HG02981 (cell line): ENCODE results near the gene CRPPA.
"Not testable (repeated sequence)": the region's sequence is repeated elsewhere in the genome, so short reads cannot be mapped to it uniquely, and the experiment has no call there.

Experiments used
- ATAC-seq: cut with Tn5 transposase; IDR thresholded peaks from one replicate; pipeline ENCODE4 v1.9.1; 2021; ENCODE audit warnings: mild to moderate bottlenecking, moderate library complexity; ENCODE audit not compliant: unreplicated experiment

The CRPPA gene

GRCh38 chr7:16421333-16422102 lies at the start of gene CRPPA:
Gene CRPPA (minus strand): TSS chr7:16421538. CDS start chr7:16421322, 216 bp downstream.
- ATAC-seq = peak; percentile 32

GRCh38 chr7:16465469-16466361 lies 44.4 kb upstream of the CRPPA start, which contains the start of gene SOSTDC1:
Gene SOSTDC1 (minus strand): TSS chr7:16465738. CDS start chr7:16465668, 70 bp downstream.
- ATAC-seq = no peak

GRCh38 chr7:16463949-16464715 lies 42.8 kb upstream of the CRPPA start:
- no peak for ATAC-seq

- ATAC-seq = no peak
Measured at GRCh38 chr7:16463520-16463919, 42.2 kb upstream of the CRPPA start.

- ATAC-seq = no peak
Measured at GRCh38 chr7:16462431-16462889, 41.1 kb upstream of the CRPPA start.

- no peak for ATAC-seq
Measured at GRCh38 chr7:16460789-16461493, 39.6 kb upstream of the CRPPA start.

- not testable (repeated sequence) for ATAC-seq
Measured at GRCh38 chr7:16456303-16456702, 35.0 kb upstream of the CRPPA start.

GRCh38 chr7:16455591-16455990 lies 34.3 kb upstream of the CRPPA start:
- no peak for ATAC-seq

- ATAC-seq = no peak
Measured at GRCh38 chr7:16450366-16450765, 29.0 kb upstream of the CRPPA start.

- ATAC-seq = no peak
Measured at GRCh38 chr7:16447876-16448275, 26.5 kb upstream of the CRPPA start.

GRCh38 chr7:16446508-16446907 lies 25.2 kb upstream of the CRPPA start:
- ATAC-seq = no peak

- not testable (repeated sequence) for ATAC-seq
Measured at GRCh38 chr7:16443871-16444270, 22.5 kb upstream of the CRPPA start.

GRCh38 chr7:16438988-16439387 lies 17.6 kb upstream of the CRPPA start:
- ATAC-seq = no peak

- ATAC-seq = no peak
Measured at GRCh38 chr7:16436306-16436705, 15.0 kb upstream of the CRPPA start.

- ATAC-seq = no peak
Measured at GRCh38 chr7:16433568-16434122, 12.3 kb upstream of the CRPPA start.

GRCh38 chr7:16432425-16432731 lies 11.0 kb upstream of the CRPPA start:
- no peak for ATAC-seq

GRCh38 chr7:16431646-16432424 lies 10.5 kb upstream of the CRPPA start:
- ATAC-seq = peak; percentile 56

- ATAC-seq = no peak
Measured at GRCh38 chr7:16430133-16430532, 8.8 kb upstream of the CRPPA start.

GRCh38 chr7:16428672-16429071 lies 7.3 kb upstream of the CRPPA start:
- no peak for ATAC-seq
